Measurements from ENCODE around the gene COL9A2.

COL9A2 gene

DNA sequence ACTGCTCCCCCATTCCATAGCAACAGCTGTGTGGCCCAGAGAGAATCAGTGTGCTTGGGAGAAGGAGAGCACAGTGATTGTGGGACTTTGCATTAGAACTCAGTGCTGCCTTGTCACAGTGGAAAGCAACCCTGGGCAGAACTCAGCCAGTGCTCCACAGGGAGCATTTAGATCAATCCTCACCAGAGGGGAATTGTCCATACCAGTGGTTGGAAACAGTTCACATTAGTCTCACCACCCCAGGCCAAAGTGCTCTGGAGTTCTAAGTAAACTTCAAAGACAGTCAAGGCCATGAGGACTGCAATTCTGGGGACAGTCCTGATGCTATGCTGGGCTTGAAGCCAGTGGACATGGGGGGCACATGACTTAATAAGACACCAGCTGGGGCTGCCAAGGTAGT, 43.5 kb upstream of the COL9A2 start:
- DNase-seq: no peak
- H3K4me1 ChIP-seq: no peaks in the 10 kb centered on the region
- H3K4me3 ChIP-seq (ENCODE audit: low read depth, low read length): no peak overlapping the region
- no peaks in the 10 kb centered on the region for H3K9me3 ChIP-seq
- TF ChIP-seq CTCF (IDR thresholded peaks at IDR 0.05; ENCODE audit: low read depth, low read length): no peak
- H3K27me3 ChIP-seq: no peaks in the 10 kb centered on the region
- no peaks in the 10 kb centered on the region for H3K36me3 ChIP-seq

DNA sequence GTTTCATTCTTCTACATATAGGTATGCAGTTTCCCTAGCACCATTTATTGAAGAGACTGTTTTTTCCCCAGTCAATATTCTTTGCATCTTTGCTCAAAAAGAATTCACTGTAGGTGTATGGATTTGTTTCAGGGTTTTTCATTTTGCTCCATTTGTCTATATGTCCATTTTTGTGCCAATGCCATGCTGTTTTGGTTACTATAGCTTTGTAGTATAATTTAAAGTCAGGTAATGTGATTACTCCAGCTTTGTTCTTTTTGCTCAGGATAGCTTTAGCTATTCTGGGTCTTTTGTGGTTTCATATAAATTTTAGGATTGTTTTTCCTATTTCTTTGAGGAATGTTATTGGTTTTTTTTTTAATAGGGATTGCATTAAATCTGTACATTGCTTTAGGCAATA, 40.5 kb upstream of the COL9A2 start:
- H3K4me1 ChIP-seq: no peaks in the 10 kb centered on the region
- H3K9me3 ChIP-seq: no peaks in the 10 kb centered on the region
- H3K27me3 ChIP-seq: no peaks in the 10 kb centered on the region
- no peak for DNase-seq
- no peak for TF ChIP-seq CTCF (IDR thresholded peaks at IDR 0.05; ENCODE audit: low read depth, low read length)
- no peaks in the 10 kb centered on the region for H3K36me3 ChIP-seq
- no peak overlapping the region for H3K4me3 ChIP-seq (ENCODE audit: low read depth, low read length)

GRCh38 chr1:40353082-40353481, 36.0 kb upstream of the COL9A2 start:
- H3K27me3 ChIP-seq: no peaks in the 10 kb centered on the region
- H3K9me3 ChIP-seq: no peaks in the 10 kb centered on the region
- TF ChIP-seq CTCF (IDR thresholded peaks at IDR 0.05; ENCODE audit: low read depth, low read length): no peak
- no peak overlapping the region for H3K4me3 ChIP-seq (ENCODE audit: low read depth, low read length)
- H3K4me1 ChIP-seq: no peaks in the 10 kb centered on the region
- H3K36me3 ChIP-seq: no peaks in the 10 kb centered on the region
- DNase-seq: no peak

GRCh38 chr1:40352126-40352525, 35.0 kb upstream of the COL9A2 start:
- no peak overlapping the region for H3K4me3 ChIP-seq (ENCODE audit: low read depth, low read length)

DNA sequence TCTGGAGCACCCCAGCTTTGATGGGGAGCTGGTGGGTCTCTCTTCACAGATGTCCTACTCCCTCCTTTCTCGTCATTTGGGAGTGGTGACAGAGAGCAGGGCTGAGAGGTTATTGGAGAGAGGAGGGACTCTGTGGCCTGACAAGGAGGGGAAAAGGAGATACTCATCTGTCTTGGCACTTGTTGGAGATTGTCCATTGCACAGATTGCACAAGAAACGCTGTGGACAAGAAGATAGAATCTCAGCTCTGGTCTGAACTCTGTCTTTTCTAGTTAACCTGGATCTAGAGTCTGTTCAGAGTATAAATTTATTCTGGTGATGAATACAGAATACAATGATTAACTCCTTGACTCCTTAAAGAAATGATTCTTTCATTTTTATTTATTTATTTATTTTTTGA, 34.0 kb upstream of the COL9A2 start:
- Histone ChIP-seq H3K4me3 (ENCODE audit: low read depth, low read length) (no peak overlapping the region), H3K4me1 (no peaks in the 10 kb centered on the region), H3K36me3 (no peaks in the 10 kb centered on the region), H3K27me3 (no peaks in the 10 kb centered on the region), H3K9me3 (no peaks in the 10 kb centered on the region)
- no peak for DNase-seq
- TF ChIP-seq CTCF (IDR thresholded peaks at IDR 0.05; ENCODE audit: low read depth, low read length): no peak

More at GRCh38 chr1:40352126-40352525, 35.0 kb upstream of the COL9A2 start:
- no peaks in the 10 kb centered on the region for H3K27me3 ChIP-seq
- H3K9me3 ChIP-seq: no peaks in the 10 kb centered on the region
- TF ChIP-seq CTCF (IDR thresholded peaks at IDR 0.05; ENCODE audit: low read depth, low read length): no peak
- H3K4me1 ChIP-seq: no peaks in the 10 kb centered on the region
- DNase-seq: no peak
- no peaks in the 10 kb centered on the region for H3K36me3 ChIP-seq

DNA sequence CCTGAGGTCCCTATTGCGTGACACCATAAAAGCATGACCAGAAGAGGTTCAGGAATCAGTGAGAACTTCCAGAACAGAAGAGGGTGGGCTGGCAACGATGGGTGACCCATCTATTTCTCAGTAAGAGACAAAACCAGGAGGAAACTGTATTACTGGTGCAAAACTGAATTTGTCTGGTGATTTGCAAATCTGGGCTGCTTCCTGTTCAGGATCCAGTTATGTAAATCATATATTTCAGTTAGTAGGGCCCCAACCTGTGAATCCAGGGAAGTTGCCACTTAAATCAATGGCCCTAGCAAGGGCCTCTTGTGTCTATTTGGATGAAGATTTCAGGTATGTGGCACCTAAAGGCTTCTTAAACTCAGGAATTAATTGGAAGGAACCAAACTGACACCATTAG, 33.3 kb upstream of the COL9A2 start:
- Histone ChIP-seq H3K27me3 (no peaks in the 10 kb centered on the region), H3K9me3 (no peaks in the 10 kb centered on the region), H3K36me3 (no peaks in the 10 kb centered on the region), H3K4me3 (ENCODE audit: low read depth, low read length) (no peak overlapping the region), H3K4me1 (no peaks in the 10 kb centered on the region)
- DNase-seq: no peak
- TF ChIP-seq CTCF (IDR thresholded peaks at IDR 0.05; ENCODE audit: low read depth, low read length): no peak

All from BE2C (cell line).